Measurements from ENCODE around the gene KIFC1.

GRCh38 chr6:33425668-33426577, 34.3 kb downstream of the KIFC1 start:
- peak; percentile 65 for TF ChIP-seq CTCF (IDR thresholded peaks at IDR 0.05)
- no peak for TF ChIP-seq EZH2 (IDR thresholded peaks at IDR 0.05)
